GM19193 (cell line): ENCODE results near the gene TMEM247.

ENCODE experiments used
- POLR2A ChIP-seq: IDR thresholded peaks from 4 replicates; pipeline ENCODE4 v1.6.1; 2011; ENCODE audit not compliant: insufficient read depth, insufficient read length; ENCODE audit errors: extremely low read depth

The TMEM247 gene

GRCh38 chr2:46510598-46511177 lies 31.3 kb downstream of the TMEM247 start:
- TF ChIP-seq POLR2A: no peak

- no peak for TF ChIP-seq POLR2A
These were observed 32.8 kb downstream of the TMEM247 start for GRCh38 chr2:46512185-46512584.

- no peak for TF ChIP-seq POLR2A
These were observed 35.4 kb downstream of the TMEM247 start for GRCh38 chr2:46514738-46515137.

GRCh38 chr2:46517485-46517884 lies 38.1 kb downstream of the TMEM247 start:
- TF ChIP-seq POLR2A: no peak

- no peak for TF ChIP-seq POLR2A
These were observed 39.5 kb downstream of the TMEM247 start for GRCh38 chr2:46518861-46519260.

GRCh38 chr2:46519265-46519664 lies 39.9 kb downstream of the TMEM247 start:
- no peak for TF ChIP-seq POLR2A

GRCh38 chr2:46520130-46520711 lies 40.9 kb downstream of the TMEM247 start:
- no peak for TF ChIP-seq POLR2A

GRCh38 chr2:46521215-46521683 lies 41.9 kb downstream of the TMEM247 start:
- TF ChIP-seq POLR2A: no peak

GRCh38 chr2:46525522-46526155 lies 46.3 kb downstream of the TMEM247 start:
- no peak for TF ChIP-seq POLR2A

GRCh38 chr2:46528880-46529279 lies 49.5 kb downstream of the TMEM247 start:
- no peak for TF ChIP-seq POLR2A

GRCh38 chr2:46530639-46531038 lies 51.3 kb downstream of the TMEM247 start:
- no peak for TF ChIP-seq POLR2A

- TF ChIP-seq POLR2A: no peak
These were observed 52.5 kb downstream of the TMEM247 start for GRCh38 chr2:46531863-46532262.
